ENCODE measurements around the gene C12orf75.
"Not testable (repeated sequence)": the region's sequence is repeated elsewhere in the genome, so short reads cannot be mapped to it uniquely, and the experiment has no call there.

C12orf75 gene

DNA sequence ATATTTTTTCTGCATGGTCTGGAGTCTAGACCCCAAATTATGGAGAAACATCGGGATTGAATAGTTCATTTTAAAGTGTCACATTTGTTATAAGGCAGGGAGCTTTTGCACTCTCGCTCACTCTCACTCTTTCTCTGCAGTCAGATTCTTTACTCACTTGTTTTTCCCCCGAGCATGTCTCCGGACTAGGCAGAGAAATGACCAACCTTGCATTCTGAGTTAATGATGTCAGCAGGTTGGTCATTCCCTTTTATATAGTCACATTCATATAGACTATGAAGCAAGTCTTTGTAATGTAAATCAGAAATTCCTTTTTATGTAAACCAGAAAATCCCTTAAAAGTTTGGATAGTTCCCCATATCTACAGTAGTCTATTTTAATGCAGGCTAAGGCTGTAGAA lies 4.1 kb downstream of the C12orf75 start:
- no peak for DNase-seq

GRCh38 chr12:105335856-105336255 lies 5.4 kb downstream of the C12orf75 start:
- DNase-seq = no peak

DNA sequence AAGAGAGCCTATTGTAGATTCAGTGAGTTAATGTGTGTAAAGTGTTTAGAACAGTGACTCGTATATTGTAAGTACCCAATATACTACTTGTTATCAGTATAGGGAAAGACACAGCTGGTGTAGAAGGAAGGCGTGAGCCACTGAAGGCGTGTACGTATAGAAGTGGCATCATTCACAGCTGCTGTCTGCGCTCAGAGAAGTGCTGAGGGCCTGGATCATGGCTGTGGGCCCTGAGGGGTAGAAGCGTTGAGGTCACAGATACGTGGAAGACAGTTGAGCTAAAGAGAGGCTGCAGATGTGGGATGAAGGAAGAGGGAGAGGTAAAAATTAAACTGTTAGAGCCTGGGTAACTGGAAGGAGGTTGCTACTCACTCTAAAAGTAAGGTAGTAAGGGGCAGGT lies 5.9 kb downstream of the C12orf75 start:
- DNase-seq = no peak

DNA sequence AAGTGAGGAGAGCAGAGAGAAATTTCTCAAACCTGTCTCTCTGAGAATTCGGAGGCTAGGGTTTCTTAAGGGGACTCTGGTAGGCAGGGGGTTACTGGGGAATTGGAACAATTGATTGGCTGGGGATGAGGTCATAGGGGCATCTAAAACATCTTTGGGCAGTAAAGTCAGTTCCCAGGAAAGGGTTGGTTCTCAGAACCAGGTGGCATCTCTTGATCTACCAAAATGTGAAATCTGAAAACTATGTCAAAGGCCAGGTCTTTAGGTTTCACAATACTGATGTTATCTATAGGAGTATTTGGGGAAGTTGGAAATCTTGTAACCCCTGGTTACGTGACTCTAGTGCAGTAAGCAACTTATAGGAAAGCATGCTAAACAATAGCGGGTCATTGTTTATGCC lies 6.9 kb downstream of the C12orf75 start:
- DNase-seq = no peak

DNA sequence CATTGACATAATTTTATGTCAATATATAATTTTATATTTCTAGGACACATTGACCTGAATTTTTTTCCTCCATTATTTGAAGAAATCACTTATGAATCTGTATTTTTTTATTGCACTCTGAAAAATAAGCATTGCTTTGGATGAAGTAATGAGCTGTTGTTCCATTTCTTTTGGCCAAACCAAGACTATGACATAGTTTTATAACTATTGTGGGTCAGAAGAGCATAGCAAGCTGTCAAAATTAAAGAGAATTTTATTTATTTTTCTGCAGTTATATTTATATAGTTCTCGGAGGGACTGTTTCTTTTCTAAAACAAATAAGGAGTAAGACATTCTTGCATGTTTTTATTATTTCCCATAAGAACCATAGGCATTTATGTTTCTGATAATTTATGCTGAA lies 8.5 kb downstream of the C12orf75 start:
- no peak for DNase-seq

GRCh38 chr12:105341010-105341409 lies 10.5 kb downstream of the C12orf75 start:
- no peak for DNase-seq

DNA sequence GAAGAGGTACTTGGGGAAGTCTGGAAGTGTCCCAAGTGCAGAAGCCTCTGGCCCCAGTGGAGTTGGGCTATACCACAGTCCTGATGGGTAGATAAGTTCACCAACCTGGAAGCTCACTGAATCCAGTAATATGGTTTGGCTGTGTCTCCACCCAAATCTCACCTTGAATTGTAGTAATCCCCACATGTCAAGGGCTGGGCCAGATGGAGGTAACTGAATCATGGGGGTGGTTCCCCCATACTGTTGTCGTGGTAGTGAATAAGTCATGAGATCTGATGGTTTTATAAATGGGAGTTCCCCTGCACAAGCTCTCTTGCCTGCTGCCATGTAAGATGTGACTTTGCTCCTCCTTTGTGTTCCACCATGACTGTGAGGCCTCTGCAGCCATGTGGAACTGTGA lies 11.1 kb downstream of the C12orf75 start:
- DNase-seq = not testable (repeated sequence)

DNA sequence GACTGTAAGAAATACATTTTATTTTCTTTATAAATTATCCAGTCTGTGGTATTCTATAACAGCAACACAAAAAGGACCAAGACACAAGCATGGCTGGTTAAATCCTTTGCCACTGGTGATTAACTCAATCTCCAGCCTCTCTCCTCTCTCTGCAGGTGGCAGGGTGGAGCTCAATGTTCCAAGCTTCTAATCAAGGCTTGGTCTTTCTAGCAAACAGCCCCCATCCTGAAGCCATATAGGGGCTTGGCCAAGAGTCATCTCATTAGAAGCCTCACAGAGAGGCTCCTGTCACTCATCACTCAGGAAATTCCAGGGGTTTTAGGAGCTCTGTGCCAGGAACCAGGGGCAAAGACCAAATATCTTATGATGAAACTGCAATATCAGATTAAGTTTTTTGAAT lies 12.0 kb downstream of the C12orf75 start:
- DNase-seq = no peak

DNA sequence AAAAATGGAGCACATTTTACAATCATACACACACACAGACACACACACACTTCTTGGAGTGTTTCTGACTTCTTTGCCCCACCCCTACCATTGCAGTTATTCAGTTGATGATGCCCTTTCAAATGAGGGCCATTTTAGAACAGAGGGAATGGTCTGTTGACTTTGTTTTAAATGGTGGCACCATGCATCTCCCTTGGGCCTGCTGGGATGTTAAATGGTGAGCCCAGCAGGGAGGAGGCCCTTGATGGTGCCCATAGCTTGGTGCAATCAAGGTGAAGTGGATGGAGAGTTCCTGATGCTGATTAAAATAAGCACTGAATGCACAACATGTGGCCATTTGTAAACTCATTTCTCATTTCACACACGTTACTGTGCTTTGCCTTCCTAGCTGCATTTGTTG lies 13.3 kb downstream of the C12orf75 start:
- no peak for DNase-seq

DNA sequence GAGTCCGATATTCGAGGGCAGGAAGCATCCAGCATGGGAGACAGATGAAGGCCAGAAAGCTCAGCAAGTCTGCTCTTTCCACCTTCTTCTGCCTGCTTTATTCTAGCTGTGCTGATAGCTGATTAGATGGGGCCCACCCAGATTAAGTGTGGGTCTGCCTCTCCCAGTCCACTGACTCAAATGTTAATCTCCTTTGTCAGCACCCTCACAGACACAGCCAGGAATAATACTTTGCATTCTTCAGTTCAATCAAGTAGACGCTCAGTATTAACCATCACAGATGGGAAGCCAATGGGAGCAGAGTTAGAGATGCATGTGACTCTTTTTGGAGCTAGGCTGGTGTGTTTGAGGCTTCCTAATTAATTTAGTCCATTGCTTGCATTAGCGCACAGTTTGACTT lies 17.0 kb downstream of the C12orf75 start:
- DNase-seq = no peak

DNA sequence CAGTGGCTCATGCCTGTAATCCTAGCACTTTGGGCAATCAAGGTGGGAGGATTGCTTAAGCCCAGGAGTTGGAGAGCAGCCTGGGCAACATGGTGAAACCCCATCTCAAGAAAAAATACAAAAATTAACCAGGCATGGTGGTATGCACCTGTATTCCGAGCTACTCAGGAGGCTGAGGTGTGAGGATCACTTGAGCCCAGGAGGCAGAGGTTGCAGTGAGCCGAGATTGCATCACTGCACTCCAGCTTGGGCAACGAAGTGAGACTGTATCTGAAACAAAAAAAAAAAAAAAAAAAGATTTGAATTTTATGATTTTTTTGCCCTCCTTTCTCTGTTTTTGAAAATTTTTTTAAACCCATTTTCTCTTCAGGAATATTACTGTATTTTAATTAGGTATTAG lies 17.7 kb downstream of the C12orf75 start:
- no peak for DNase-seq

GRCh38 chr12:105348561-105348960 lies 18.1 kb downstream of the C12orf75 start:
- no peak for DNase-seq

GRCh38 chr12:105349138-105349537 lies 18.6 kb downstream of the C12orf75 start:
- no peak for DNase-seq

GRCh38 chr12:105351523-105351922 lies 21.0 kb downstream of the C12orf75 start:
- no peak for DNase-seq

GRCh38 chr12:105352052-105352451 lies 21.6 kb downstream of the C12orf75 start:
- DNase-seq = no peak

DNA sequence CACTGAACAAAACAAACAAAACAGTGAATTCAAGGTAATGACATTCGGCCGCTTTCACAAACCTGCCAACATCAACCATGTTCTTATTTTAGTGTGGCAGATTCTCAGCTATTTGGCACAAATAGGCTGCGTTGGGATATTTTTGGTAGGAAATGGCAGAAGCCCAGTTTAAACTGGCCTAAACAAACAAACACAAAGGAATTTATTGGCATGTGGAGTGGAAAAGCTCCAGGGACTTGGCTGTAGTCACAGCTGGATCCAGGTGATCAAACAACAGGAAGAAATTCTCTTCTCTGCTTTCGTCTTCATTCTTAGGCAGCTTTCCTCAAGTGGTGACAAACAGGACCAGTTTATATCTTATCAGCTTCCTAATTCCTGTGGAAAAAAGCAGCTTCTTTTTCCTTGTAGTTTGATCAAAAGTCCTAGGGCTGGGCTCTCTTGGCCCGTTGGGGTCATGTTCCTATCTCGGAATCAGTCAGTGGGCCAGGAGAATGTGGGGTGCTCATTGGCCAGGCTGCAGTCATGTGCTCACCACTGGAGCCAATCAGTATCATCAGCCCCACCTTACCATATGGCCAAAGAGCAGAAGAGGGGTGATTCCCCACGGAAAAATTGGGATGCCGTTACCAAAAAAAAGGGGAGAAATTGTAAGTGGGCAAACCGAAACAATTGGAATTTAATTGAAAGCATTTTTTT lies 22.6 kb downstream of the C12orf75 start:
- DNase-seq = no peak

DNA sequence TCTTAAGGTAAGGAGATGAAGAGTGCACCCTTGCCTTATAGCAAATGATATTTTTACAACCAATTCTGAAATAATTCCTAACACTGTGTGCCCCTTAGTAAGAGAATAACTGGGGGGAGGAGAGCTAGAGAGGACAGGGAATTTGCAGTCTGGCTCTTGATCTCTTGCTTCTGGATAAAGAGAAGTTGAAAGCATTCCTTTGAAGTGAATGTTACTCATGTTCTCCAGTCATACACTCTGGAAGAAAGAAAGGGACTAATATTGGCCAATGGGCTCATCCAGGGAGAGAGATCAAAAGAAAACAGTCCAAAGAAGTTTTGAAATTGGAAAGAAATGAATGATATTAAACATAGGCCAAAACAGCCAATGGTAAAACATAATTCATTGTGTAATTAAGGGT lies 25.3 kb downstream of the C12orf75 start:
- no peak for DNase-seq

GRCh38 chr12:105357162-105357691 lies 26.7 kb downstream of the C12orf75 start:
- no peak for DNase-seq

GRCh38 chr12:105358789-105359188 lies 28.3 kb downstream of the C12orf75 start:
- peak in 11 of 58 donors; percentile 6 to 42 (median 16) for DNase-seq

DNA sequence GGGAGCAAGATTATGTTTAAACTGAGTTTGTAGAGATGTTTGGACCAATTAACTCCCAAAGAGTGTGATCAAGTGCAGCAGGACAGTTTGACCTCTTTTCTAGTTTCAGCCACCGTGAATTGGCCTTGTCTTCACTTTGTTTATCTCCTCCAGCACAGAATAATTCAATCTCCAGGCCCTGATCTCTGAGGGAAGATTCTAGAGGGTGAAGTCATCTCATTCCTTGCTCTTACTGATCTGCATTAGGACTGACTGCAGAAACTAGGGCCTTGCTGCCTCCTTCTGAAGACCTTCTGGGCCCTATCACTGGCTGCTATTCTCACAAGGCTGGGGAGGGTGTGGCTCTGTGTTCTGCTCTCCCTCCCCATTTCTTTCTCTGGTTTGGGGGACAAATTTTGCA lies 29.4 kb downstream of the C12orf75 start:
- DNase-seq = no peak

GRCh38 chr12:105363890-105364289 lies 33.4 kb downstream of the C12orf75 start:
- DNase-seq = no peak

- DNase-seq = peak in 4 of 58 donors; percentile 1 to 17 (median 9)
These were observed 34.7 kb downstream of the C12orf75 start for GRCh38 chr12:105365231-105365630.

GRCh38 chr12:105368047-105368646 lies 37.7 kb downstream of the C12orf75 start:
- no peak for DNase-seq
